Left ventricle myocardium superior (tissue), 1 donor: ENCODE data around the gene PLVAP. TPM values are rescaled to one million over a fixed set of nuclear protein-coding genes. Genes with fewer than 3 reads are reported as not detected.

ENCODE experiments used
- ATAC-seq: fragments of 200-7000 bp; cut with Tn5 transposase; one replicate; pipeline ENCODE4 v1.9.1; 2020; ENCODE audit warnings: mild to moderate bottlenecking, moderate library complexity
- DNase-seq: peaks from one replicate; pipeline ENCODE4 v3.0.0-alpha.2; 2020
- intact Hi-C: fragments of 100-400 bp; cut with micrococcal nuclease; formaldehyde crosslinking; loops from one replicate; pipeline ENCODE4 v1.11.0; 2022
- total RNA-seq: library from RNA; stranded (reverse); fragmentation: NEBNext Ultra II Directional; extraction: Animal tissue kit (Norgen Biotek cat#: 25700); gene quantifications from one replicate; pipeline ENCODE4 v1.2.1, GENCODE V29; 2021
- donor health status: DM: no; HTN: yes; CAD: no; lungs with severe emphysema.

Gene PLVAP
- total RNA-seq, 1 donor from 2014 or later: 22.9 TPM

- intact Hi-C loops: no loop called here
- no peak for ATAC-seq
Observed at GRCh38 chr19:17404015-17404414, 26.9 kb upstream of the PLVAP start.

GRCh38 chr19:17402982-17403855 is 26.1 kb upstream of the PLVAP start:
- DNase-seq (no peak), ATAC-seq (peak; percentile 6)
- intact Hi-C loops: no loop called here

More at GRCh38 chr19:17404015-17404414, 26.9 kb upstream of the PLVAP start:
- DNase-seq: no peak

GRCh38 chr19:17401628-17402027 is 24.5 kb upstream of the PLVAP start:
- no peak for DNase-seq
- ATAC-seq: no peak
- intact Hi-C loops: no loop called here

- no peak for ATAC-seq
- DNase-seq: no peak
- intact Hi-C loops: no loop called here
Observed at GRCh38 chr19:17398902-17399527, 21.9 kb upstream of the PLVAP start.

GRCh38 chr19:17394891-17395415 is 17.8 kb upstream of the PLVAP start:
- DNase-seq: peak; percentile 80
- ATAC-seq: peak; percentile 45
- intact Hi-C loops: no loop called here

GRCh38 chr19:17393914-17394313 is 16.8 kb upstream of the PLVAP start, which contains the start of gene CCDC194:
CCDC194 (minus strand) TSS chr19:17394196; CDS start chr19:17394158, 38 bp downstream.
- ATAC-seq (no peak), DNase-seq (no peak)
- intact Hi-C loops: no loop called here

- intact Hi-C loops: no loop called here
- ATAC-seq (no peak), DNase-seq (no peak)
Observed at GRCh38 chr19:17393002-17393401, 15.9 kb upstream of the PLVAP start.

- ATAC-seq (no peak), DNase-seq (no peak)
- intact Hi-C loops: no loop called here
Observed at GRCh38 chr19:17391371-17392151, 14.4 kb upstream of the PLVAP start.

GRCh38 chr19:17390665-17391370 is 13.7 kb upstream of the PLVAP start:
- DNase-seq (peak; percentile 93), ATAC-seq (peak; percentile 98)
- intact Hi-C loops: no loop called here

- no peak for DNase-seq
- intact Hi-C loops: loop anchor here (5.0 kb wide), 1 partner anchor 43 kb away; no protein-coding TSS in a partner anchor
- no peak for ATAC-seq
Observed at GRCh38 chr19:17389957-17390664, 13.0 kb upstream of the PLVAP start.

GRCh38 chr19:17389288-17389687 is 12.1 kb upstream of the PLVAP start:
- DNase-seq (no peak), ATAC-seq (no peak)
- intact Hi-C loops: loop anchor here (5.0 kb wide), 1 partner anchor 42 kb away; no protein-coding TSS in a partner anchor

GRCh38 chr19:17385878-17386611 is 8.9 kb upstream of the PLVAP start:
- DNase-seq (peak; percentile 78), ATAC-seq (peak; percentile 65)
- intact Hi-C loops: loop anchor here (5.0 kb wide), 1 partner anchor 39 kb away; no protein-coding TSS in a partner anchor

- intact Hi-C loops: no loop called here
- DNase-seq (no peak), ATAC-seq (no peak)
Observed at GRCh38 chr19:17380426-17381138, 3.4 kb upstream of the PLVAP start.

GRCh38 chr19:17379221-17379631 is 2.1 kb upstream of the PLVAP start:
- ATAC-seq (no peak), DNase-seq (no peak)
- intact Hi-C loops: no loop called here

GRCh38 chr19:17378271-17378670 is 1.1 kb upstream of the PLVAP start:
- intact Hi-C loops: no loop called here
- ATAC-seq (no peak), DNase-seq (no peak)

GRCh38 chr19:17370026-17370587 is 7.0 kb downstream of the PLVAP start:
- intact Hi-C loops: no loop called here
- ATAC-seq (peak; percentile 54), DNase-seq (no peak)
